ENCODE measurements around the gene STK11.

GRCh38 chr19:1164684-1165531 lies 40.7 kb upstream of the STK11 start:
- TF ChIP-seq CTCF (IDR thresholded peaks at IDR 0.05), result no peak
- no peak for TF ChIP-seq MAX (IDR thresholded peaks at IDR 0.05; ENCODE audit: low read depth)
- no peak for TF ChIP-seq EZH2phosphoT487 (IDR thresholded peaks at IDR 0.05; ENCODE audit: borderline replicate concordance, low read depth)
- no peak for TF ChIP-seq TAF1 (IDR thresholded peaks at IDR 0.05; ENCODE audit: borderline replicate concordance, low read depth, low read length)
- TF ChIP-seq FOXJ3 (CRISPR knock-in tag; IDR thresholded peaks at IDR 0.05), result no peak
- TF ChIP-seq EP300 (IDR thresholded peaks at IDR 0.05; ENCODE audit: borderline replicate concordance in 1 of 2, low read depth in 1 of 2, low read length in 1 of 2), result no peak
- TF ChIP-seq GATA2 (CRISPR knock-in tag; IDR thresholded peaks at IDR 0.05), result no peak
- TF ChIP-seq REST (IDR thresholded peaks at IDR 0.05; ENCODE audit: low read depth, low read length), result no peak
- no peak for TF ChIP-seq ZBTB33 (IDR thresholded peaks at IDR 0.05; ENCODE audit: borderline replicate concordance, low read depth)
- TF ChIP-seq POLR2AphosphoS5 (IDR thresholded peaks at IDR 0.05; ENCODE audit: low read depth, low read length), result no peak
- TF ChIP-seq RAD21 (IDR thresholded peaks at IDR 0.05; ENCODE audit: low read length), result no peak

Measured in SK-N-SH (cell line).